Glutamatergic neuron (in vitro differentiated cells): ENCODE measurements around the gene MAP7D1. TPM values are rescaled to one million over a fixed set of nuclear protein-coding genes. Genes with fewer than 3 reads are reported as not detected.

Experiments
- DNase-seq: peaks from one replicate; pipeline ENCODE4 v3.0.0; 2022
- H3K27ac Mint-ChIP-seq: one replicate; pipeline ENCODE4 v1.8.0; 2020; ENCODE audit warnings: mild to moderate bottlenecking, mixed read lengths, inconsistent platforms; ENCODE audit not compliant: unreplicated experiment
- H3K27me3 Mint-ChIP-seq: one replicate; pipeline ENCODE4 v1.8.0; 2020; ENCODE audit warnings: mild to moderate bottlenecking, moderate library complexity, mixed read lengths, inconsistent platforms; ENCODE audit not compliant: unreplicated experiment
- H3K36me3 Mint-ChIP-seq: one replicate; pipeline ENCODE4 v1.8.0; 2020; ENCODE audit warnings: mild to moderate bottlenecking, mixed read lengths, inconsistent platforms; ENCODE audit not compliant: unreplicated experiment
- H3K4me1 Mint-ChIP-seq: one replicate; pipeline ENCODE4 v1.8.0; 2020; ENCODE audit warnings: mild to moderate bottlenecking, low read depth, mixed read lengths, inconsistent platforms; ENCODE audit not compliant: unreplicated experiment
- H3K4me3 Mint-ChIP-seq: one replicate; pipeline ENCODE4 v1.8.0; 2020; ENCODE audit warnings: mild to moderate bottlenecking, mixed read lengths, inconsistent platforms; ENCODE audit not compliant: unreplicated experiment
- H3K9me3 Mint-ChIP-seq: one replicate; pipeline ENCODE4 v1.8.0; 2020; ENCODE audit warnings: mild to moderate bottlenecking, moderate library complexity, mixed read lengths, inconsistent platforms; ENCODE audit not compliant: unreplicated experiment
- CTCF ChIP-seq: fragments of 200-600 bp; sonication (generic); IDR thresholded peaks from one replicate; pipeline ENCODE4 v1.5.0; 2021; ENCODE audit not compliant: partially characterized antibody, unreplicated experiment
- total RNA-seq: library from RNA; stranded (reverse); fragmentation: NEBNext Ultra II Directional; extraction: Animal tissue kit (Norgen Biotek cat#: 25700); gene quantifications from one replicate; pipeline ENCODE4 v1.2.1, GENCODE V29; 2021; ENCODE audit not compliant: unreplicated experiment

The MAP7D1 gene
- total RNA-seq, 1 donor from 2014 or later = 152 TPM

- H3K4me1 Mint-ChIP-seq = peaks cover 25% of the 10 kb centered on the region
- peaks cover 5% of the 10 kb centered on the region for H3K27me3 Mint-ChIP-seq
- TF ChIP-seq CTCF = no peak
- H3K9me3 Mint-ChIP-seq = peaks cover 2% of the 10 kb centered on the region
- peak overlapping the region; percentile 80 for H3K4me3 Mint-ChIP-seq
- no peak for DNase-seq
- peak overlapping the region; percentile 40 for H3K27ac Mint-ChIP-seq
- H3K36me3 Mint-ChIP-seq = no peaks in the 10 kb centered on the region
These were observed 5.9 kb downstream of the MAP7D1 start for GRCh38 chr1:36161641-36162531.

DNA sequence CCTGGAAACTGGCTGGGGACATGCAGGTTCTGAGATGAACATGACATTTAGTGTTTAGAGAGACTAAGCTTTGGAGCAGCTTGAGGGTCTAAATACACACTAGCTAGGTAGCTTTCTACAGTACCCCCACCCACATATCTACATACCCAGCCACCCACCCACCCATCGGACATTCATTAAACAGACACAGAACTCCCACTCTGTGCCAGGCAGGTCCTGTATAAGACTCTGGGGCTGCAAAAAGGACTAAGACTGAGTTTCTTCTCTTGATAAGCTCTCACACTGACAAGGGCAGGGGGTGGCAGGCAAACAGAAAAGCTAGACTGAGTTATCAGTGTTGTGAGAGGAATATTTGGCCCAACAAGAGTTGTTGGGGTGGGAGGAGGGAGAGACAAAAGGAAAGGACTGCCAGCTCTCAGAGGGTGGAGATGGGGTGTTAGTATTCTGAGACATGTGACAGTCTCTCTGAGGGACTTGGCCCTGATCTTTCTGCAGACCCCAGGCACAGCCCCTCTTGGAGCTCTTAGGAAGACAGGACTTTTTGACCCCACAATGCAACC is 6.8 kb downstream of the MAP7D1 start:
- peaks cover 5% of the 10 kb centered on the region for H3K27me3 Mint-ChIP-seq
- peaks cover 2% of the 10 kb centered on the region for H3K9me3 Mint-ChIP-seq
- no peaks in the 10 kb centered on the region for H3K36me3 Mint-ChIP-seq
- peaks cover 27% of the 10 kb centered on the region for H3K4me1 Mint-ChIP-seq
- H3K4me3 Mint-ChIP-seq = no peak overlapping the region
- no peak for TF ChIP-seq CTCF
- no peak overlapping the region for H3K27ac Mint-ChIP-seq
- no peak for DNase-seq

- no peak overlapping the region for H3K4me3 Mint-ChIP-seq
- no peak overlapping the region for H3K27ac Mint-ChIP-seq
- H3K36me3 Mint-ChIP-seq = no peaks in the 10 kb centered on the region
- TF ChIP-seq CTCF = no peak
- peaks cover 2% of the 10 kb centered on the region for H3K9me3 Mint-ChIP-seq
- no peak for DNase-seq
- peaks cover 22% of the 10 kb centered on the region for H3K4me1 Mint-ChIP-seq
- peaks cover 5% of the 10 kb centered on the region for H3K27me3 Mint-ChIP-seq
These were observed 7.5 kb downstream of the MAP7D1 start for GRCh38 chr1:36163426-36163825.

- H3K27ac Mint-ChIP-seq = no peak overlapping the region
- no peak for DNase-seq
- no peak overlapping the region for H3K4me3 Mint-ChIP-seq
- peaks cover 18% of the 10 kb centered on the region for H3K4me1 Mint-ChIP-seq
- no peaks in the 10 kb centered on the region for H3K36me3 Mint-ChIP-seq
- peaks cover 4% of the 10 kb centered on the region for H3K9me3 Mint-ChIP-seq
- TF ChIP-seq CTCF = no peak
- H3K27me3 Mint-ChIP-seq = peaks cover 4% of the 10 kb centered on the region
These were observed 8.4 kb downstream of the MAP7D1 start for GRCh38 chr1:36164361-36164760.

GRCh38 chr1:36165145-36165544 is 9.2 kb downstream of the MAP7D1 start:
- no peak overlapping the region for H3K4me3 Mint-ChIP-seq
- peaks cover 4% of the 10 kb centered on the region for H3K9me3 Mint-ChIP-seq
- H3K36me3 Mint-ChIP-seq = no peaks in the 10 kb centered on the region
- no peak overlapping the region for H3K27ac Mint-ChIP-seq
- DNase-seq = no peak
- TF ChIP-seq CTCF = no peak
- peaks cover 17% of the 10 kb centered on the region for H3K4me1 Mint-ChIP-seq
- H3K27me3 Mint-ChIP-seq = peaks cover 2% of the 10 kb centered on the region
